ENCODE measurements around the gene ADAMTS2. TPM values are rescaled to one million over a fixed set of nuclear protein-coding genes. Genes with fewer than 3 reads are reported as not detected.

The ADAMTS2 gene
- total RNA-seq, 4 donors from 2014 or later, result 2.3 to 10.6 (median 3.0) TPM

- TF ChIP-seq POLR2A (IDR thresholded peaks at IDR 0.05), result no peak
- TF ChIP-seq, protein P1, sequence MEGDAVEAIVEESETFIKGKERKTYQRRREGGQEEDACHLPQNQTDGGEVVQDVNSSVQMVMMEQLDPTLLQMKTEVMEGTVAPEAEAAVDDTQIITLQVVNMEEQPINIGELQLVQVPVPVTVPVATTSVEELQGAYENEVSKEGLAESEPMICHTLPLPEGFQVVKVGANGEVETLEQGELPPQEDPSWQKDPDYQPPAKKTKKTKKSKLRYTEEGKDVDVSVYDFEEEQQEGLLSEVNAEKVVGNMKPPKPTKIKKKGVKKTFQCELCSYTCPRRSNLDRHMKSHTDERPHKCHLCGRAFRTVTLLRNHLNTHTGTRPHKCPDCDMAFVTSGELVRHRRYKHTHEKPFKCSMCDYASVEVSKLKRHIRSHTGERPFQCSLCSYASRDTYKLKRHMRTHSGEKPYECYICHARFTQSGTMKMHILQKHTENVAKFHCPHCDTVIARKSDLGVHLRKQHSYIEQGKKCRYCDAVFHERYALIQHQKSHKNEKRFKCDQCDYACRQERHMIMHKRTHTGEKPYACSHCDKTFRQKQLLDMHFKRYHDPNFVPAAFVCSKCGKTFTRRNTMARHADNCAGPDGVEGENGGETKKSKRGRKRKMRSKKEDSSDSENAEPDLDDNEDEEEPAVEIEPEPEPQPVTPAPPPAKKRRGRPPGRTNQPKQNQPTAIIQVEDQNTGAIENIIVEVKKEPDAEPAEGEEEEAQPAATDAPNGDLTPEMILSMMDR (IDR thresholded peaks at IDR 0.05), result no peak
- WGBS, 2 donors, result 78 to 81% methylated on average over 17 to 19 of the region's 19 CpGs
- intact Hi-C loops (cut with DNase I; ENCODE audit: low total_unique reads), result no loop called here
- DNase-seq (ENCODE audit: low spot score in 2 of 2), result peak in 1 of 2 donors; percentile 73
- no peak overlapping the region for H3K4me3 ChIP-seq (ENCODE audit: low read depth, poor library complexity, severe bottlenecking)
Observed at GRCh38 chr5:179317411-179318220, 27.6 kb downstream of the ADAMTS2 start.

DNA sequence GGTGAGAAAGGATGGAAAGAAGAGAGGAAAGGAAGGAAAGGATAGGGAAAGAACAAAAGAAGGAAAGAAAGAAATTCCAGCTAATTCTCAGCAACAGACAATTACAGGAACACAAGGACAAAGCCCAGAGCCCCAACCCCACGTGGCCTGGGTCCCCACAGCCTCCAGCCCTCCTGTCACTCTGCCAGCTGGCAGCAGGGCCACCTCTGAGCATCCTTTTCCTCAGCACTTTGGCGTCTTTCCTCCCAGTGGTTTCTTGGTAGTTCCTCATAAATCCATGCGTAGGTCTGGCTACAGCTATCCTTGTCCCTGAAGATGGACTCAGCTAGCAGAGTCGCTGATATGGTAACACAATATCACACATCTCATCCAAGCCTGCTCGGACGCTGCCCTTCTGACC lies 28.3 kb downstream of the ADAMTS2 start:
- H3K4me3 ChIP-seq (ENCODE audit: low read depth, poor library complexity, severe bottlenecking), result no peak overlapping the region
- 73 to 75% methylated on average over 6 of the region's 6 CpGs for WGBS, 2 donors
- intact Hi-C loops (cut with DNase I; ENCODE audit: low total_unique reads), result no loop called here
- TF ChIP-seq, protein P1 (IDR thresholded peaks at IDR 0.05), result no peak
- TF ChIP-seq POLR2A (IDR thresholded peaks at IDR 0.05), result no peak
- DNase-seq (ENCODE audit: low spot score in 2 of 2), result peak in 1 of 2 donors; percentile 32

- WGBS, 2 donors, result 58 to 67% methylated on average over 7 of the region's 7 CpGs
Observed at GRCh38 chr5:179316111-179316551, 29.1 kb downstream of the ADAMTS2 start.

GRCh38 chr5:179315356-179315890 lies 29.8 kb downstream of the ADAMTS2 start:
- intact Hi-C loops (cut with DNase I; ENCODE audit: low total_unique reads), result no loop called here
- 75 to 81% methylated on average over 15 of the region's 16 CpGs for WGBS, 2 donors
- TF ChIP-seq, protein P1 (IDR thresholded peaks at IDR 0.05), result no peak
- TF ChIP-seq POLR2A (IDR thresholded peaks at IDR 0.05), result no peak
- DNase-seq (ENCODE audit: low spot score in 2 of 2), result peak in 1 of 2 donors; percentile 76
- H3K4me3 ChIP-seq (ENCODE audit: low read depth, poor library complexity, severe bottlenecking), result no peak overlapping the region

More at GRCh38 chr5:179316111-179316551, 29.1 kb downstream of the ADAMTS2 start:
- DNase-seq (ENCODE audit: low spot score in 2 of 2), result peak in 1 of 2 donors; percentile 80
- intact Hi-C loops (cut with DNase I; ENCODE audit: low total_unique reads), result no loop called here
- TF ChIP-seq POLR2A (IDR thresholded peaks at IDR 0.05), result no peak
- TF ChIP-seq, protein P1 (IDR thresholded peaks at IDR 0.05), result no peak
- H3K4me3 ChIP-seq (ENCODE audit: low read depth, poor library complexity, severe bottlenecking), result no peak overlapping the region

DNA sequence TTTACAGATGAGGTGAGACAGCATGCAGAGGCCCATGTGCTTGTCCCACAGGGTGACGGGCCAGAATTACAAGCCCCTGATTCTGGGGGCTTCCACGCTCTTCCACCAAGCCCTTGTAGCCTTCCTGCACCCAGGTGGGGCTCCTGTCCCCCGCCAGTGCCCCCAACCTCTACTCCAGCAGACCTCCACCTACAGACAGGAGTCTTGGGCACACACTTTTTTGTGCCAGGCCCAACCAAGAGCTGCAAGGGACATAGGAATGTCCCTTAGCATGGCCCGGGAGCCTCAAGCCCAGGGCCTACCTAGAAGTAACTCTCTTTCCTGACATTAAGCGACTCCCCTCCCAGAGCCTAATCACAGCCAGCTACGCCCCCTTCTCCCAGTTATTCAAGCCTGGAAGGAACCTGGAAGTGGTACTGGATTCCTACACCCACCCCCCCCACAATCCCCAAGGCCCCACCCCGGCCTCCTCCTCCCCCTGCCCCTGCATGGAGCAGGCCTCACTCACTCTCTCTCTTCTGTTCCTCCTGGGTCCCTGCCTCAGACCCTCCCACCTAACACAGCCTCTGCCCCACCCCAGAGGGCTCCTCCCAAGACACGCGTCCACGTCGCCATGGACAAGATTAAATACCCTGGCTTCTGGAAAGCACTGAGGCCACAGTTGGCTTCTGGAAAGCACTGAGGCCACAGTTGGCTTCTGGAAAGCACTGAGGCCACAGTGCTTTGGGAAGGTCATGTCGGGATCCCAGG lies 30.5 kb downstream of the ADAMTS2 start:
- 71 to 84% methylated on average over 12 of the region's 12 CpGs for WGBS, 2 donors
- DNase-seq (ENCODE audit: low spot score in 2 of 2), result peak in 1 of 2 donors; percentile 78

More for the DNA sequence above, 30.5 kb downstream of the ADAMTS2 start:
- H3K4me3 ChIP-seq (ENCODE audit: low read depth, poor library complexity, severe bottlenecking), result no peak overlapping the region
- intact Hi-C loops (cut with DNase I; ENCODE audit: low total_unique reads), result no loop called here
- TF ChIP-seq POLR2A (IDR thresholded peaks at IDR 0.05), result no peak
- TF ChIP-seq, protein P1 (IDR thresholded peaks at IDR 0.05), result no peak

All from lower leg skin (tissue), 4 donors.